WTC11 (cell line): Measurements from ENCODE around the gene ZNF888. TPM values are rescaled to one million over a fixed set of nuclear protein-coding genes. Genes with fewer than 3 reads are reported as not detected.
A peak's percentile ranks its signal among the peaks of the same experiment; 100 is the strongest.

Source experiments
- ATAC-seq: fragments of 200-7000 bp; cut with Tn5 transposase; 2 replicates; pipeline ENCODE4 v1.10.0; 2021; ENCODE audit warnings: mild to moderate bottlenecking, moderate library complexity
- CTCF ChIA-PET: fragments of 300-600 bp; sonication (Branson Sonifier 250); formaldehyde crosslinking; loops from one replicate; lab custom pipeline; 2021; ENCODE audit warnings: antibody characterized with exemption; lab: Charles Lee
- POLR2A ChIA-PET: fragments of 350-600 bp; sonication (Branson Sonifier 250); formaldehyde crosslinking; loops from one replicate; lab custom pipeline; 2021; ENCODE audit warnings: antibody characterized with exemption; lab: Charles Lee
- DNase-seq: peaks from one replicate; pipeline ENCODE4 v3.0.0; 2021; ENCODE audit warnings: low spot score
- H3K27ac Mint-ChIP-seq: 2 replicates; pipeline ENCODE4 v1.8.0; 2021; ENCODE audit warnings: mixed read lengths
- H3K27me3 Mint-ChIP-seq: 2 replicates; pipeline ENCODE4 v1.8.0; 2021; ENCODE audit warnings: low read depth, mild to moderate bottlenecking, moderate library complexity, mixed read lengths
- H3K36me3 Mint-ChIP-seq: 2 replicates; pipeline ENCODE4 v1.8.0; 2021; ENCODE audit warnings: mixed read lengths
- H3K4me1 Mint-ChIP-seq: 2 replicates; pipeline ENCODE4 v1.8.0; 2022; ENCODE audit warnings: mixed read lengths
- H3K4me3 Mint-ChIP-seq: 2 replicates; pipeline ENCODE4 v1.8.0; 2021; ENCODE audit warnings: mild to moderate bottlenecking, moderate library complexity, mixed read lengths
- H3K9me3 Mint-ChIP-seq: 2 replicates; pipeline ENCODE4 v1.8.0; 2021; ENCODE audit warnings: mixed read lengths
- ARID4B ChIP-seq: sonication (generic); formaldehyde crosslinking; IDR thresholded peaks from 2 replicates; pipeline ENCODE4 v1.8.0; 2023; ENCODE audit warnings: missing genetic modification reagents, mild to moderate bottlenecking, borderline replicate concordance
- ATF1 ChIP-seq: sonication (generic); formaldehyde crosslinking; IDR thresholded peaks from 2 replicates; pipeline ENCODE4 v1.8.1; 2023; ENCODE audit warnings: mild to moderate bottlenecking, moderate library complexity, missing genetic modification reagents
- ATF2 ChIP-seq: sonication (generic); formaldehyde crosslinking; IDR thresholded peaks from 2 replicates; pipeline ENCODE4 v1.8.1; 2022; ENCODE audit warnings: low read depth, missing genetic modification reagents, borderline replicate concordance
- ATF6 ChIP-seq: sonication (generic); formaldehyde crosslinking; IDR thresholded peaks from 2 replicates; pipeline ENCODE4 v1.8.1; 2023; ENCODE audit warnings: mild to moderate bottlenecking, missing genetic modification reagents
- CDX4 ChIP-seq: fragments of 250-450 bp; sonication (Bioruptor Pico); IDR thresholded peaks from 2 replicates; pipeline ENCODE4 v1.9.0; 2021; ENCODE audit warnings: moderate library complexity, mild to moderate bottlenecking, inconsistent platforms, borderline replicate concordance
- ELF4 ChIP-seq: sonication (generic); formaldehyde crosslinking; IDR thresholded peaks from 2 replicates; pipeline ENCODE4 v1.8.1; 2022; ENCODE audit warnings: low read depth, mild to moderate bottlenecking, moderate library complexity, missing genetic modification reagents
- ESRRA ChIP-seq: sonication (generic); formaldehyde crosslinking; IDR thresholded peaks from 2 replicates; pipeline ENCODE4 v1.8.1; 2022; ENCODE audit warnings: mild to moderate bottlenecking, missing genetic modification reagents, borderline replicate concordance
- GTF2I ChIP-seq: fragments of 250-450 bp; sonication (Bioruptor Pico); conservative IDR thresholded peaks from 2 replicates; pipeline ENCODE4 v1.4.0; 2021; ENCODE audit warnings: mild to moderate bottlenecking
- MYBL2 ChIP-seq: sonication (generic); formaldehyde crosslinking; IDR thresholded peaks from 2 replicates; pipeline ENCODE4 v1.8.1; 2023; ENCODE audit warnings: mild to moderate bottlenecking, moderate library complexity, missing genetic modification reagents
- NFATC4 ChIP-seq: fragments of 250-450 bp; sonication (Bioruptor Pico); IDR thresholded peaks from 2 replicates; pipeline ENCODE4 v1.9.0; 2021; ENCODE audit warnings: mild to moderate bottlenecking
- NR2C2 ChIP-seq: sonication (generic); formaldehyde crosslinking; IDR thresholded peaks from 2 replicates; pipeline ENCODE4 v1.8.0; 2022; ENCODE audit warnings: mild to moderate bottlenecking, missing genetic modification reagents
- SMAD3 ChIP-seq: sonication (generic); formaldehyde crosslinking; IDR thresholded peaks from 2 replicates; pipeline ENCODE4 v1.8.0; 2022; ENCODE audit warnings: missing genetic modification reagents, mild to moderate bottlenecking, borderline replicate concordance
- TEAD1 ChIP-seq: sonication (generic); formaldehyde crosslinking; IDR thresholded peaks from 2 replicates; pipeline ENCODE4 v1.8.0; 2022; ENCODE audit warnings: mild to moderate bottlenecking, missing genetic modification reagents
- ZBTB21 ChIP-seq: sonication (generic); formaldehyde crosslinking; IDR thresholded peaks from 2 replicates; pipeline ENCODE4 v1.8.1; 2023; ENCODE audit warnings: mild to moderate bottlenecking, missing genetic modification reagents, borderline replicate concordance
- ZMAT4 ChIP-seq: fragments of 250-450 bp; sonication (Bioruptor Pico); IDR thresholded peaks from 2 replicates; pipeline ENCODE4 v1.9.0; 2021; ENCODE audit warnings: mild to moderate bottlenecking
- ZNF121 ChIP-seq: sonication (generic); formaldehyde crosslinking; IDR thresholded peaks from 2 replicates; pipeline ENCODE4 v1.8.0; 2023; ENCODE audit warnings: missing genetic modification reagents
- ZNF219 ChIP-seq: sonication (generic); formaldehyde crosslinking; IDR thresholded peaks from 2 replicates; pipeline ENCODE4 v1.8.0; 2023; ENCODE audit warnings: missing genetic modification reagents, mild to moderate bottlenecking, borderline replicate concordance
- ZNF232 ChIP-seq: sonication (generic); formaldehyde crosslinking; IDR thresholded peaks from 2 replicates; pipeline ENCODE4 v1.8.0; 2022; ENCODE audit warnings: mild to moderate bottlenecking, missing genetic modification reagents
- ZNF425 ChIP-seq: fragments of 250-450 bp; sonication (Bioruptor Pico); conservative IDR thresholded peaks from 2 replicates; pipeline ENCODE4 v1.9.0; 2021; ENCODE audit warnings: mild to moderate bottlenecking
- ZNF671 ChIP-seq: fragments of 250-450 bp; sonication (Bioruptor Pico); IDR thresholded peaks from 2 replicates; pipeline ENCODE4 v1.8.0; 2021; ENCODE audit warnings: mild to moderate bottlenecking
- total RNA-seq: library from RNA; stranded (reverse); gene quantifications from 3 replicates; pipeline ENCODE4 v1.2.3, GENCODE V29; 2021

Gene ZNF888
- total RNA-seq, 1 experiment from 2014 or later = 9.8 TPM

- TF ChIP-seq ATF6 (CRISPR knock-in tag) = no peak
- no peak for TF ChIP-seq ATF1
- no peak for TF ChIP-seq SMAD3 (CRISPR knock-in tag)
- TF ChIP-seq MYBL2 (CRISPR knock-in tag) = peak; percentile 35; the same call in 1 of the 2 replicates
- no peak for TF ChIP-seq ZNF671
- no peak for TF ChIP-seq GTF2I (CRISPR knock-in tag)
- no peak for TF ChIP-seq ZMAT4
- TF ChIP-seq ARID4B (CRISPR knock-in tag) = peak; percentile 63; the same call in 1 of the 2 replicates
- TF ChIP-seq ZNF121 (CRISPR knock-in tag) = no peak
- TF ChIP-seq ESRRA = peak; percentile 56; the same call in 1 of the 2 replicates
- no peak for TF ChIP-seq ZNF219
Observed at GRCh38 chr19:52897138-52897935, 25.9 kb downstream of the ZNF888 start, which contains the start of gene ZNF320 (continued).

- POLR2A ChIA-PET = no interaction called here
- peak; percentile 9; the same call in 1 of the 2 replicates for ATAC-seq
- no peaks in the 10 kb centered on the region for H3K9me3 Mint-ChIP-seq
- peak overlapping the region; percentile 98 for H3K27ac Mint-ChIP-seq
- TF ChIP-seq ZNF121 (CRISPR knock-in tag) (peak; percentile 98), ELF4 (CRISPR knock-in tag) (no peak)
- DNase-seq = peak; percentile 24
- H3K27me3 Mint-ChIP-seq = no peaks in the 10 kb centered on the region
- peaks cover 22% of the 10 kb centered on the region for H3K4me1 Mint-ChIP-seq
- CTCF ChIA-PET = interaction anchor here (0.7 to 2.6 kb wide), 4 partner anchors 50 to 123 kb away, joined by 3 to 7 read pairs (median 3); partner anchors contain the start of gene ZNF816
- H3K36me3 Mint-ChIP-seq = peaks cover 24% of the 10 kb centered on the region
- peak overlapping the region; percentile 90 for H3K4me3 Mint-ChIP-seq
Observed at GRCh38 chr19:52896431-52897137, 26.6 kb downstream of the ZNF888 start.

- ChIA-PET CTCF (no interaction called here), POLR2A (no interaction called here)
- Mint-ChIP-seq H3K9me3 (no peaks in the 10 kb centered on the region), H3K36me3 (peaks cover 61% of the 10 kb centered on the region), H3K4me3 (no peak overlapping the region), H3K27me3 (no peaks in the 10 kb centered on the region), H3K4me1 (peaks cover 20% of the 10 kb centered on the region), H3K27ac (peak overlapping the region; percentile 33; the same call in 1 of the 2 replicates)
- DNase-seq (no peak), ATAC-seq (no peak)
- TF ChIP-seq ATF2 (CRISPR knock-in tag) (no peak), ZNF425 (CRISPR knock-in tag) (no peak), ZMAT4 (no peak), NFATC4 (CRISPR knock-in tag) (no peak), NR2C2 (CRISPR knock-in tag) (no peak), CDX4 (CRISPR knock-in tag) (no peak), ELF4 (CRISPR knock-in tag) (no peak), ZBTB21 (CRISPR knock-in tag) (no peak), ZNF232 (CRISPR knock-in tag) (no peak), TEAD1 (CRISPR knock-in tag) (no peak)
Observed at GRCh38 chr19:52891336-52891735, 31.9 kb downstream of the ZNF888 start.
